Measurements from ENCODE around the gene SLC35B2.

SLC35B2 gene

DNA sequence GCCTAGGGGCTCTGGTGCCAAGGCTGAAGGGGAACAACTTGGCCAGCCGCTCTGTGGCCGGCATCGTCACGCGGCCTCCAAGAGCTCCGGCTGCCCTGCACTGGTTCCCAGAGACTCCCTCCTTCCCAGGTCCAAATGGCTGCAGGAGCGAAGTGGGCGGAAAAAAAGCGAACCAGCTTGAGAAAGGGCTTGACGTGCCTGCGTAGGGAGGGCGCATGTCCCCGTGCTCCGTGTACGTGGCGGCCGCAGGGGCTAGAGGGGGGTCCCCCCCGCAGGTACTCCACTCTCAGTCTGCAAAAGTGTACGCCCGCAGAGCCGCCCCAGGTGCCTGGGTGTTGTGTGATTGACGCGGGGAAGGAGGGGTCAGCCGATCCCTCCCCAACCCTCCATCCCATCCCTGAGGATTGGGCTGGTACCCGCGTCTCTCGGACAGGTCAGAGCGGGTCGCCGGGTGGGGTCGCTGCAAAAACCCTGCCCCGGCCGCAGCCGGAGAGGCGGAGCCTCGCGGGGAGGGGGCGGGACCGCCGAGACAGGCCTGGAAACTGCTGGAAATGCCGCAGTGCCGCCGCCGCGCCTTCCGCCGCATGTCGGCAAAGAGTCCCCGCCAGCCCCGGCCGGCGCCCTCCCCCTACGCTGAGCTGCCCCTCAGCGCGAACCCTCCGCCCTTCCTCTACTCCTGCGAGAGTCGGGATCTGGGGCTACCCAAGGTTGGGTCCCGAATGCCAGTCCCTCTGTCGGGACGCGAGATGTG is 11.2 kb downstream of the SLC35B2 start (continued):
- TF ChIP-seq ZBTB7A (tag by site-specific recombination; IDR thresholded peaks at IDR 0.05; ENCODE audit: low read depth) (peak; percentile 95), ZNF175 (tag by site-specific recombination; IDR thresholded peaks at IDR 0.05) (no peak), ZNF670 (tag by site-specific recombination; IDR thresholded peaks at IDR 0.05; ENCODE audit: low read depth) (no peak), ZNF623 (tag by site-specific recombination; IDR thresholded peaks at IDR 0.05) (no peak), ZNF324 (tag by site-specific recombination; IDR thresholded peaks at IDR 0.05) (peak; percentile 93), ZNF221 (tag by site-specific recombination; IDR thresholded peaks at IDR 0.05; ENCODE audit: borderline replicate concordance) (no peak), KLF8 (tag by site-specific recombination; IDR thresholded peaks at IDR 0.05) (peak; percentile 74; the same call in 1 of the 2 replicates), ZSCAN16 (tag by site-specific recombination; IDR thresholded peaks at IDR 0.05) (peak; percentile 9), TCF7L2 (IDR thresholded peaks at IDR 0.05; ENCODE audit: borderline replicate concordance, low read depth, low read length) (no peak), ZNF302 (tag by site-specific recombination; IDR thresholded peaks at IDR 0.05; ENCODE audit: low read depth) (no peak), HOXD13 (CRISPR knock-in tag; IDR thresholded peaks at IDR 0.05; ENCODE audit: borderline replicate concordance) (no peak), ZNF239 (tag by site-specific recombination; IDR thresholded peaks at IDR 0.05) (no peak), ZNF394 (tag by site-specific recombination; IDR thresholded peaks at IDR 0.05; ENCODE audit: borderline replicate concordance) (peak; percentile 77; the same call in 1 of the 2 replicates), OSR2 (tag by site-specific recombination; IDR thresholded peaks at IDR 0.05) (no peak), ZNF76 (tag by site-specific recombination; IDR thresholded peaks at IDR 0.05; ENCODE audit: borderline replicate concordance, low read depth) (peak; percentile 46; the same call in 1 of the 2 replicates), ZFP3 (tag by site-specific recombination; IDR thresholded peaks at IDR 0.05; ENCODE audit: low read depth) (no peak), ZBTB48 (tag by site-specific recombination; IDR thresholded peaks at IDR 0.05) (peak; percentile 64), GLI2 (tag by site-specific recombination; IDR thresholded peaks at IDR 0.05; ENCODE audit: borderline replicate concordance, low read depth) (no peak), ZNF521 (tag by site-specific recombination; IDR thresholded peaks at IDR 0.05) (no peak), ZNF292 (tag by site-specific recombination; IDR thresholded peaks at IDR 0.05; ENCODE audit: borderline replicate concordance, low read depth) (no peak), ZNF24 (tag by site-specific recombination; IDR thresholded peaks at IDR 0.05) (peak; percentile 36; the same call in 1 of the 2 replicates), SP3 (tag by site-specific recombination; IDR thresholded peaks at IDR 0.05) (peak; percentile 85), ZNF791 (tag by site-specific recombination; IDR thresholded peaks at IDR 0.05) (no peak), ZNF544 (tag by site-specific recombination; IDR thresholded peaks at IDR 0.05) (no peak), ZNF155 (tag by site-specific recombination; IDR thresholded peaks at IDR 0.05) (no peak), ZNF121 (tag by site-specific recombination; IDR thresholded peaks at IDR 0.05) (peak; percentile 60; the same call in 1 of the 2 replicates)
- TF ChIP-seq, protein P1, sequence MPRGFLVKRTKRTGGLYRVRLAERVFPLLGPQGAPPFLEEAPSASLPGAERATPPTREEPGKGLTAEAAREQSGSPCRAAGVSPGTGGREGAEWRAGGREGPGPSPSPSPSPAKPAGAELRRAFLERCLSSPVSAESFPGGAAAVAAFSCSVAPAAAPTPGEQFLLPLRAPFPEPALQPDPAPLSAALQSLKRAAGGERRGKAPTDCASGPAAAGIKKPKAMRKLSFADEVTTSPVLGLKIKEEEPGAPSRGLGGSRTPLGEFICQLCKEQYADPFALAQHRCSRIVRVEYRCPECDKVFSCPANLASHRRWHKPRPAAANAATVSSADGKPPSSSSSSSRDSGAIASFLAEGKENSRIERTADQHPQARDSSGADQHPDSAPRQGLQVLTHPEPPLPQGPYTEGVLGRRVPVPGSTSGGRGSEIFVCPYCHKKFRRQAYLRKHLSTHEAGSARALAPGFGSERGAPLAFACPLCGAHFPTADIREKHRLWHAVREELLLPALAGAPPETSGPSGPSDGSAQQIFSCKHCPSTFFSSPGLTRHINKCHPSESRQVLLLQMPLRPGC (tag by site-specific recombination; IDR thresholded peaks at IDR 0.05), result peak; percentile 82
- TF ChIP-seq, protein P2, sequence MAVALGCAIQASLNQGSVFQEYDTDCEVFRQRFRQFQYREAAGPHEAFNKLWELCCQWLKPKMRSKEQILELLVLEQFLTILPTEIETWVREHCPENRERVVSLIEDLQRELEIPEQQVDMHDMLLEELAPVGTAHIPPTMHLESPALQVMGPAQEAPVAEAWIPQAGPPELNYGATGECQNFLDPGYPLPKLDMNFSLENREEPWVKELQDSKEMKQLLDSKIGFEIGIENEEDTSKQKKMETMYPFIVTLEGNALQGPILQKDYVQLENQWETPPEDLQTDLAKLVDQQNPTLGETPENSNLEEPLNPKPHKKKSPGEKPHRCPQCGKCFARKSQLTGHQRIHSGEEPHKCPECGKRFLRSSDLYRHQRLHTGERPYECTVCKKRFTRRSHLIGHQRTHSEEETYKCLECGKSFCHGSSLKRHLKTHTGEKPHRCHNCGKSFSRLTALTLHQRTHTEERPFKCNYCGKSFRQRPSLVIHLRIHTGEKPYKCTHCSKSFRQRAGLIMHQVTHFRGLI (tag by site-specific recombination; IDR thresholded peaks at IDR 0.05), result no peak
- TF ChIP-seq, protein P3, sequence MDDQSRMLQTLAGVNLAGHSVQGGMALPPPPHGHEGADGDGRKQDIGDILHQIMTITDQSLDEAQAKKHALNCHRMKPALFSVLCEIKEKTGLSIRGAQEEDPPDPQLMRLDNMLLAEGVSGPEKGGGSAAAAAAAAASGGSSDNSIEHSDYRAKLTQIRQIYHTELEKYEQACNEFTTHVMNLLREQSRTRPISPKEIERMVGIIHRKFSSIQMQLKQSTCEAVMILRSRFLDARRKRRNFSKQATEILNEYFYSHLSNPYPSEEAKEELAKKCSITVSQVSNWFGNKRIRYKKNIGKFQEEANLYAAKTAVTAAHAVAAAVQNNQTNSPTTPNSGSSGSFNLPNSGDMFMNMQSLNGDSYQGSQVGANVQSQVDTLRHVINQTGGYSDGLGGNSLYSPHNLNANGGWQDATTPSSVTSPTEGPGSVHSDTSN (CRISPR knock-in tag; IDR thresholded peaks at IDR 0.05), result peak; percentile 61; the same call in 1 of the 2 replicates
- TF ChIP-seq, protein P4, sequence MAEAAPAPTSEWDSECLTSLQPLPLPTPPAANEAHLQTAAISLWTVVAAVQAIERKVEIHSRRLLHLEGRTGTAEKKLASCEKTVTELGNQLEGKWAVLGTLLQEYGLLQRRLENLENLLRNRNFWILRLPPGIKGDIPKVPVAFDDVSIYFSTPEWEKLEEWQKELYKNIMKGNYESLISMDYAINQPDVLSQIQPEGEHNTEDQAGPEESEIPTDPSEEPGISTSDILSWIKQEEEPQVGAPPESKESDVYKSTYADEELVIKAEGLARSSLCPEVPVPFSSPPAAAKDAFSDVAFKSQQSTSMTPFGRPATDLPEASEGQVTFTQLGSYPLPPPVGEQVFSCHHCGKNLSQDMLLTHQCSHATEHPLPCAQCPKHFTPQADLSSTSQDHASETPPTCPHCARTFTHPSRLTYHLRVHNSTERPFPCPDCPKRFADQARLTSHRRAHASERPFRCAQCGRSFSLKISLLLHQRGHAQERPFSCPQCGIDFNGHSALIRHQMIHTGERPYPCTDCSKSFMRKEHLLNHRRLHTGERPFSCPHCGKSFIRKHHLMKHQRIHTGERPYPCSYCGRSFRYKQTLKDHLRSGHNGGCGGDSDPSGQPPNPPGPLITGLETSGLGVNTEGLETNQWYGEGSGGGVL (tag by site-specific recombination; IDR thresholded peaks at IDR 0.05), result peak; percentile 93
- TF ChIP-seq, protein P5, sequence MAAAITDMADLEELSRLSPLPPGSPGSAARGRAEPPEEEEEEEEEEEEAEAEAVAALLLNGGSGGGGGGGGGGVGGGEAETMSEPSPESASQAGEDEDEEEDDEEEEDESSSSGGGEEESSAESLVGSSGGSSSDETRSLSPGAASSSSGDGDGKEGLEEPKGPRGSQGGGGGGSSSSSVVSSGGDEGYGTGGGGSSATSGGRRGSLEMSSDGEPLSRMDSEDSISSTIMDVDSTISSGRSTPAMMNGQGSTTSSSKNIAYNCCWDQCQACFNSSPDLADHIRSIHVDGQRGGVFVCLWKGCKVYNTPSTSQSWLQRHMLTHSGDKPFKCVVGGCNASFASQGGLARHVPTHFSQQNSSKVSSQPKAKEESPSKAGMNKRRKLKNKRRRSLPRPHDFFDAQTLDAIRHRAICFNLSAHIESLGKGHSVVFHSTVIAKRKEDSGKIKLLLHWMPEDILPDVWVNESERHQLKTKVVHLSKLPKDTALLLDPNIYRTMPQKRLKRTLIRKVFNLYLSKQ (tag by site-specific recombination; IDR thresholded peaks at IDR 0.05; ENCODE audit: borderline replicate concordance), result 0 out of 2 replicates have a peak, but pooled peaks have one; percentile 39

Data from HEK293 (cell line).